Liver (tissue), 9 donors: ENCODE measurements around the gene CHST12. TPM values are rescaled to one million over a fixed set of nuclear protein-coding genes. Genes with fewer than 3 reads are reported as not detected.

ENCODE experiments used
- DNase-seq: peaks from one replicate; pipeline ENCODE4 v3.0.0-alpha.2; 2017; ENCODE audit warnings: low spot score
- H3K27ac ChIP-seq, 2 donors: one replicate each; pipeline ENCODE4 v1.7.0; 2013; ENCODE audit warnings: inconsistent platforms in 2 of 2, low read length in 2 of 2, control low read depth in 1 of 2, low read depth in 1 of 2, mild to moderate bottlenecking in 1 of 2
- H3K27me3 ChIP-seq, 4 donors: one replicate each; pipeline versions ENCODE4 v1.6.1 to v1.7.0; 2013; ENCODE audit warnings: low read length in 3 of 4, inconsistent platforms in 1 of 4, mild to moderate bottlenecking in 1 of 4, moderate library complexity in 1 of 4; ENCODE audit not compliant: control insufficient read depth in 4 of 4, insufficient read depth in 4 of 4
- H3K36me3 ChIP-seq, 4 donors: one replicate each; pipeline versions ENCODE4 v1.6.1 to v1.7.0; 2013; ENCODE audit warnings: low read length in 3 of 4, mild to moderate bottlenecking in 3 of 4, low read depth in 1 of 4, moderate library complexity in 1 of 4; ENCODE audit not compliant: control insufficient read depth in 4 of 4, insufficient read depth in 3 of 4
- H3K4me1 ChIP-seq, 4 donors: one replicate each; pipeline versions ENCODE4 v1.6.1 to v1.7.0; 2013; ENCODE audit warnings: low read length in 3 of 4, mild to moderate bottlenecking in 3 of 4, moderate library complexity in 1 of 4; ENCODE audit not compliant: control insufficient read depth in 4 of 4, insufficient read depth in 4 of 4
- H3K4me3 ChIP-seq, 3 donors: one replicate each; pipeline versions ENCODE4 v1.6.1 to v1.7.0; 2013; ENCODE audit warnings: low read length in 3 of 3, control low read depth in 1 of 3, low read depth in 1 of 3, mild to moderate bottlenecking in 1 of 3
- H3K9ac ChIP-seq, 2 donors: one replicate each; pipeline ENCODE4 v1.7.0; 2013; ENCODE audit warnings: low read length in 2 of 2, mild to moderate bottlenecking in 2 of 2, moderate library complexity in 2 of 2, control low read depth in 1 of 2, low read depth in 1 of 2
- H3K9me3 ChIP-seq, 4 donors: one replicate each; pipeline versions ENCODE4 v1.6.1 to v1.7.0; 2013; ENCODE audit warnings: low read length in 3 of 4; ENCODE audit not compliant: control insufficient read depth in 4 of 4
- ATF3 ChIP-seq: IDR thresholded peaks from 2 replicates; pipeline ENCODE4 v1.6.1; 2016; ENCODE audit warnings: antibody characterized with exemption
- EGR1 ChIP-seq, 2 donors: IDR thresholded peaks; 2 replicates each; pipeline ENCODE4 v1.6.1; 2016 to 2018; ENCODE audit warnings: antibody characterized with exemption in 2 of 2, low read depth in 2 of 2
- FOXA1 ChIP-seq: IDR thresholded peaks from 2 replicates; pipeline ENCODE4 v1.6.1; 2016; ENCODE audit warnings: antibody characterized with exemption
- FOXA2 ChIP-seq: IDR thresholded peaks from 2 replicates; pipeline ENCODE4 v1.6.1; 2016; ENCODE audit warnings: antibody characterized with exemption
- GABPA ChIP-seq, 2 donors: IDR thresholded peaks in 1 of 2; conservative IDR thresholded peaks in 1 of 2; 2 replicates each; pipeline ENCODE4 v1.6.1; 2016; ENCODE audit warnings: antibody characterized with exemption in 2 of 2, mild to moderate bottlenecking in 1 of 2, moderate library complexity in 1 of 2
- JUND ChIP-seq, 2 donors: IDR thresholded peaks; 2 replicates each; pipeline ENCODE4 v1.6.1; 2016; ENCODE audit warnings: antibody characterized with exemption in 2 of 2
- SP1 ChIP-seq: IDR thresholded peaks from 2 replicates; pipeline ENCODE4 v1.6.1; 2018; ENCODE audit warnings: antibody characterized with exemption, mild to moderate bottlenecking
- YY1 ChIP-seq: IDR thresholded peaks from 2 replicates; pipeline ENCODE4 v1.6.1; 2016; ENCODE audit warnings: antibody characterized with exemption, mild to moderate bottlenecking
- WGBS: extraction: QIAGEN DNeasy Blood & Tissue Kit; methylation state at CpG from one replicate; pipeline ENCODE4 v1.1.7; 2013; 5-methylcytosine and 5-hydroxymethylcytosine counted together
- polyA plus RNA-seq, 2 donors: library from polyadenylated mRNA; stranded (reverse) in 1 of 2; unstranded in 1 of 2; fragments of 200-250 nt in 1 of 2; fragments of >200 nt in 1 of 2; fragmentation: Nextera tagmentation in 1 of 2; extraction: Ambion mirVana in 1 of 2; gene quantifications; one replicate each; pipeline versions ENCODE4 v1.2.1 to v1.2.3, GENCODE V29; 2013 to 2015
- total RNA-seq, 2 donors: library from RNA; depleted of rRNA; stranded (reverse); fragments of >200 nt; gene quantifications; one replicate each; pipeline ENCODE4 v1.2.3, GENCODE V29; 2014
- TF ChIP-seq, protein P1 (sequence below): IDR thresholded peaks from 2 replicates; pipeline ENCODE4 v1.6.1; 2016; ENCODE audit warnings: antibody characterized with exemption, mild to moderate bottlenecking
- TF ChIP-seq, protein P2 (sequence below): fragments of 150-350 bp; IDR thresholded peaks from 2 replicates; pipeline ENCODE4 v1.5.1; 2017; ENCODE audit warnings: improper control_type of control experiment, low read depth, low read length; ENCODE audit not compliant: missing input control
- donor health status: healthy.
- donor health status: healthy.
- donor health status: healthy.
- donor health status: healthy.
- donor health status: healthy.

Gene CHST12
- total and polyA plus RNA-seq, 4 donors, result 3.2 to 11.9 (median 5.2) TPM

DNA sequence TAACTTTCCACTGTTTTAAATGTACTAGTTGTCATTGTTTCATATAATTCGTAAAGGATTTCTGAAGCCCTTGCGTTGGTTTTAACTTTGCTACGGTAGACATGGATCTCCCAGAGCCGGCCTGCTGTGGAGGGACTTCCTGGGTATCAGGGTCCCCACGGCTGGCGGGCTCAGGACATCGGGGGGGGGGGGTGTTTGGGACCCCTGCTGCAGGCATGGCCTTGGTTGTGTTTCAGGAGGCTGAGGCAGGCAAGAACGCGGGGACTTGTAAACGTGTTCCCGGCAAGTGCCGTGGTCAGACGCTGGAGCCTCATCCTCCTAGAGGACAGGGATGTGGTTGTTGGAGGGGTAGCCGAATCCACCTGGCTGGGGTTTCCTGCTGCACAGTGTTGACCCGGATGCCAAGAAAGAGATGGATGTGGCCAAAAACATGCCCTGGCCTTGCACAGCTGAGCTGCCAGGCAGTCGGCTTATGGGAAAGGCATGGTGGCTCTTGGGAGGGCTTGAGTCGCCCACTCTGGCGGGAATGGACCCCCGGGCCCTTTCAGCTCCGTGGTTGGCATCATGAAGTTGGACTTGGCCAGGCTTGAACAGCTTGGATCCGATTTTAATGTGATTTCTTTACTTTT is 21.4 kb upstream of the CHST12 start:
- no peak for DNase-seq
- peaks cover 16 to 49% (median 28%) of the 10 kb centered on the region in 4 donors for H3K36me3 ChIP-seq

GRCh38 chr7:2383543-2384274 is 19.7 kb upstream of the CHST12 start:
- peaks cover 14 to 38% (median 25%) of the 10 kb centered on the region in 4 donors for H3K36me3 ChIP-seq

More for the DNA sequence above, 21.4 kb upstream of the CHST12 start:
- 95% methylated on average over 21 of the region's 21 CpGs for WGBS
- H3K4me1 ChIP-seq, result peaks cover 0 to 4% (median under 1%) of the 10 kb centered on the region in 4 donors
- H3K27me3 ChIP-seq, result no peaks in the 10 kb centered on the region
- no peaks in the 10 kb centered on the region for H3K9me3 ChIP-seq
- H3K27ac ChIP-seq, result no peak overlapping the region
- H3K9ac ChIP-seq, result no peak overlapping the region
- TF ChIP-seq EGR1 (IDR thresholded peaks at IDR 0.05; ENCODE audit: low read depth in 2 of 2) (no peak), FOXA1 (no peak), ATF3 (no peak), SP1 (no peak), FOXA2 (no peak), YY1 (no peak), JUND (IDR thresholded peaks at IDR 0.05) (no peak)
- H3K4me3 ChIP-seq, result no peak overlapping the region

More at GRCh38 chr7:2383543-2384274, 19.7 kb upstream of the CHST12 start:
- no peak overlapping the region for H3K27ac ChIP-seq
- H3K4me3 ChIP-seq, result no peak overlapping the region
- no peak for TF ChIP-seq GABPA (IDR thresholded peaks at IDR 0.05 in 1 of 2, conservative IDR thresholded peaks at IDR 0.05 in 1 of 2)
- TF ChIP-seq, protein P1, sequence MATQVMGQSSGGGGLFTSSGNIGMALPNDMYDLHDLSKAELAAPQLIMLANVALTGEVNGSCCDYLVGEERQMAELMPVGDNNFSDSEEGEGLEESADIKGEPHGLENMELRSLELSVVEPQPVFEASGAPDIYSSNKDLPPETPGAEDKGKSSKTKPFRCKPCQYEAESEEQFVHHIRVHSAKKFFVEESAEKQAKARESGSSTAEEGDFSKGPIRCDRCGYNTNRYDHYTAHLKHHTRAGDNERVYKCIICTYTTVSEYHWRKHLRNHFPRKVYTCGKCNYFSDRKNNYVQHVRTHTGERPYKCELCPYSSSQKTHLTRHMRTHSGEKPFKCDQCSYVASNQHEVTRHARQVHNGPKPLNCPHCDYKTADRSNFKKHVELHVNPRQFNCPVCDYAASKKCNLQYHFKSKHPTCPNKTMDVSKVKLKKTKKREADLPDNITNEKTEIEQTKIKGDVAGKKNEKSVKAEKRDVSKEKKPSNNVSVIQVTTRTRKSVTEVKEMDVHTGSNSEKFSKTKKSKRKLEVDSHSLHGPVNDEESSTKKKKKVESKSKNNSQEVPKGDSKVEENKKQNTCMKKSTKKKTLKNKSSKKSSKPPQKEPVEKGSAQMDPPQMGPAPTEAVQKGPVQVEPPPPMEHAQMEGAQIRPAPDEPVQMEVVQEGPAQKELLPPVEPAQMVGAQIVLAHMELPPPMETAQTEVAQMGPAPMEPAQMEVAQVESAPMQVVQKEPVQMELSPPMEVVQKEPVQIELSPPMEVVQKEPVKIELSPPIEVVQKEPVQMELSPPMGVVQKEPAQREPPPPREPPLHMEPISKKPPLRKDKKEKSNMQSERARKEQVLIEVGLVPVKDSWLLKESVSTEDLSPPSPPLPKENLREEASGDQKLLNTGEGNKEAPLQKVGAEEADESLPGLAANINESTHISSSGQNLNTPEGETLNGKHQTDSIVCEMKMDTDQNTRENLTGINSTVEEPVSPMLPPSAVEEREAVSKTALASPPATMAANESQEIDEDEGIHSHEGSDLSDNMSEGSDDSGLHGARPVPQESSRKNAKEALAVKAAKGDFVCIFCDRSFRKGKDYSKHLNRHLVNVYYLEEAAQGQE, result no peak
- TF ChIP-seq ATF3, result no peak
- TF ChIP-seq FOXA1, result no peak
- TF ChIP-seq, protein P2, sequence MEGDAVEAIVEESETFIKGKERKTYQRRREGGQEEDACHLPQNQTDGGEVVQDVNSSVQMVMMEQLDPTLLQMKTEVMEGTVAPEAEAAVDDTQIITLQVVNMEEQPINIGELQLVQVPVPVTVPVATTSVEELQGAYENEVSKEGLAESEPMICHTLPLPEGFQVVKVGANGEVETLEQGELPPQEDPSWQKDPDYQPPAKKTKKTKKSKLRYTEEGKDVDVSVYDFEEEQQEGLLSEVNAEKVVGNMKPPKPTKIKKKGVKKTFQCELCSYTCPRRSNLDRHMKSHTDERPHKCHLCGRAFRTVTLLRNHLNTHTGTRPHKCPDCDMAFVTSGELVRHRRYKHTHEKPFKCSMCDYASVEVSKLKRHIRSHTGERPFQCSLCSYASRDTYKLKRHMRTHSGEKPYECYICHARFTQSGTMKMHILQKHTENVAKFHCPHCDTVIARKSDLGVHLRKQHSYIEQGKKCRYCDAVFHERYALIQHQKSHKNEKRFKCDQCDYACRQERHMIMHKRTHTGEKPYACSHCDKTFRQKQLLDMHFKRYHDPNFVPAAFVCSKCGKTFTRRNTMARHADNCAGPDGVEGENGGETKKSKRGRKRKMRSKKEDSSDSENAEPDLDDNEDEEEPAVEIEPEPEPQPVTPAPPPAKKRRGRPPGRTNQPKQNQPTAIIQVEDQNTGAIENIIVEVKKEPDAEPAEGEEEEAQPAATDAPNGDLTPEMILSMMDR, result no peak
- no peak overlapping the region for H3K9ac ChIP-seq
- no peaks in the 10 kb centered on the region for H3K27me3 ChIP-seq
- no peaks in the 10 kb centered on the region for H3K4me1 ChIP-seq
- no peak for DNase-seq
- 94% methylated on average over 29 of the region's 29 CpGs for WGBS
- no peaks in the 10 kb centered on the region for H3K9me3 ChIP-seq
